ENCODE measurements around the gene DNAJB11.

GRCh38 chr3:186628756-186629155 lies 58.2 kb downstream of the DNAJB11 start:
- TF ChIP-seq CTCF (IDR thresholded peaks at IDR 0.05), result no peak
- TF ChIP-seq POLR2A (IDR thresholded peaks at IDR 0.05), result no peak
- no peak for TF ChIP-seq EP300 (IDR thresholded peaks at IDR 0.05)

All from tibial nerve (tissue), 4 donors.